ENCODE results near the gene ACADSB. TPM values are rescaled to one million over a fixed set of nuclear protein-coding genes. Genes with fewer than 3 reads are reported as not detected.

Gene ACADSB
- 6.8 to 10.4 TPM (median 9.2 TPM) in 5 replicates for total RNA-seq (2022; extraction: Qiagen RNA extraction; ENCODE audit: low read depth)

GRCh38 chr10:123008355-123009104 is at the start of gene ACADSB, which contains the start of gene IKZF5:
TSS of gene ACADSB (plus strand) at chr10:123009006. CDS start at chr10:123009030, 24 bp downstream.
TSS of gene IKZF5 (minus strand) at chr10:123008795. CDS start at chr10:122998625, 10,170 bp downstream.

DNA sequence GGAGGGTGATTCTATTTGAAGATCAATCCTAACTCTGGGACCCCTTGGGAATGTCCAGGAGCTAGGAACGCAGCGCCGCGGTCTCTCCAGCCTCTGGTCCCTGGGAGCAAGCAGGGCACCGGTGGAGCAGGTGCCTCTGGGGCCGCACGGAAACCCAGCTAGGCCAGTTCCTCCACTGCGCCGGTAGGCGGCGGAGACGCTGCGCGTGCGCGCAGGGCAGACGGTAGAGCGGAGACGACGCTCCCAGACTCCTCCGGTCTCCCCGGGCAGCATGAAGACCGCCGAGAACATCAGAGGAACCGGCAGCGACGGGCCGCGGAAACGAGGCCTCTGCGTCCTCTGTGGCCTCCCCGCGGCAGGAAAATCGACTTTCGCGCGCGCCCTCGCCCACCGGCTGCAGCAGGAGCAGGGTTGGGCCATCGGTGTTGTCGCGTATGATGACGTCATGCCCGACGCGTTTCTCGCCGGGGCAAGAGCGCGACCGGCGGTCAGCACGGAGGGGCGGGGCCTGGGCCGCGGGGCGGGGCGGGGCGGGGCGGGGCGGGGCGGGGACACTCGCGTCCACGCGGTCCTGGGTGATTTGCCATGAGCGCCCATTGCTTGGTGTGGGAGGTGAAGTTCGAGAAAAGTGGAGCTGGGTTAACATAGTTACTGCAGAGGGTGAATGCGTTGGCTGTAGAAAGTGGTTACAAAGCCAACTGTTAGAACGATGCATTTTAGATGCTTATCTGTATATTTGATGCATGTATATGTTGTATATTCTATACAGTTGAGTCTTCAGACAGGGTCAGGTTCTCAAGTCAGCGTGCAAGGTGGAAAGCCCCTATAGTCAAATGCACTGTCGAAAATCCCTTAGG is 28.4 kb upstream of the ACADSB start, which contains the start of gene PSTK:
Gene PSTK (plus strand): TSS at position 193 of the 857 bp plus-strand sequence. CDS start 79 bp downstream, at position 272.

Other genes starting within 250 kb of the ACADSB start
- 0.94 to 1.9 TPM (median 1.3 TPM) in 5 replicates for gene CUZD1, start 163.1 kb upstream of the ACADSB start, total RNA-seq (2022; extraction: Qiagen RNA extraction; ENCODE audit: low read depth)
- gene FAM24B, start 129.4 kb upstream of the ACADSB start, total RNA-seq (2022; extraction: Qiagen RNA extraction; ENCODE audit: low read depth) = 12.4 to 16.3 TPM (median 13.5 TPM) in 5 replicates
- not detected in 5 replicates for gene FAM24A, start 98.4 kb upstream of the ACADSB start, total RNA-seq (2022; extraction: Qiagen RNA extraction; ENCODE audit: low read depth)
- gene C10orf88, start 54.8 kb upstream of the ACADSB start, total RNA-seq (2022; extraction: Qiagen RNA extraction; ENCODE audit: low read depth) = 8.4 to 10.6 TPM (median 10.2 TPM) in 5 replicates
- 3.3 to 5.8 TPM (median 4.6 TPM) in 5 replicates for gene PSTK, start 28.6 kb upstream of the ACADSB start, total RNA-seq (2022; extraction: Qiagen RNA extraction; ENCODE audit: low read depth)
- gene IKZF5, start 211 bp upstream of the ACADSB start, total RNA-seq (2022; extraction: Qiagen RNA extraction; ENCODE audit: low read depth) = 5.4 to 7.6 TPM (median 6.6 TPM) in 5 replicates
- not detected in 5 replicates for gene HMX3, start 127.0 kb downstream of the ACADSB start, total RNA-seq (2022; extraction: Qiagen RNA extraction; ENCODE audit: low read depth)
- 0.06 to 0.27 TPM (median 0.15 TPM) in 4 of 5 replicates, not detected in the other for gene HMX2, start 139.1 kb downstream of the ACADSB start, total RNA-seq (2022; extraction: Qiagen RNA extraction; ENCODE audit: low read depth)
- gene BUB3, start 145.4 kb downstream of the ACADSB start, total RNA-seq (2022; extraction: Qiagen RNA extraction; ENCODE audit: low read depth) = 174 to 206 TPM (median 188 TPM) in 5 replicates